Measurements from ENCODE around the gene ATRNL1. TPM values are rescaled to one million over a fixed set of nuclear protein-coding genes. Genes with fewer than 3 reads are reported as not detected.
"Not testable (repeated sequence)": the region's sequence is repeated elsewhere in the genome, so short reads cannot be mapped to it uniquely, and the experiment has no call there.

ATRNL1 gene
- total RNA-seq, 1 experiment from 2014 or later: not detected

DNA sequence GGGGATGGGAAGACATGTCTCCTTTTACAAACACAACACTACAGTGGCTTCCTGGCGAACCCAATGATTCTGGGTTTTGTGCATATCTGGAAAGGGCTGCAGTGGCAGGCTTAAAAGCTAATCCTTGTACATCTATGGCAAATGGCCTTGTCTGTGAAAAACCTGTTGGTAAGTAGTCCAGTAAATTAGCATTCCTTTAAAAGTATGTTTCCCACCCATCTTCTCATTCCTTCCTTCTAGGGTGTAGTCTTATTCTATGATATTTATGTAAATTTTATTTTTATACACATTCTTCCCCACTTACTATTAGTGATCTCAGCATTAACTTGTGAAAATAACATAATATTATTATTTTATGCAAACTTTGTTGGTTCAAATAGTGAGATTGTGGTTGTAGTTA, 206.9 kb downstream of the ATRNL1 start:
- H3K9me3 ChIP-seq (ENCODE audit: low read length): no peaks in the 10 kb centered on the region
- ATAC-seq (no peak), DNase-seq (no peak)
- no peaks in the 10 kb centered on the region for H3K9me2 ChIP-seq (replicated peaks; ENCODE audit: low read length)
- no peaks in the 10 kb centered on the region for H3K4me1 ChIP-seq (ENCODE audit: insufficient read depth, low read length)
- H3K79me2 ChIP-seq (ENCODE audit: low read length): no peaks in the 10 kb centered on the region
- no peak overlapping the region for H3K27ac ChIP-seq (ENCODE audit: low read length)
- no peaks in the 10 kb centered on the region for H4K20me1 ChIP-seq (ENCODE audit: low read length)
- no peaks in the 10 kb centered on the region for H3K27me3 ChIP-seq (ENCODE audit: low read length)
- no TSS peak for BruUV-seq (replicated peaks)
- H2AFZ ChIP-seq (ENCODE audit: low read length): no peak overlapping the region
- no peaks in the 10 kb centered on the region for H3F3A ChIP-seq (ENCODE audit: low read length, unreplicated experiment)
- H3K9ac ChIP-seq (ENCODE audit: low read length): no peak overlapping the region
- H3K36me3 ChIP-seq (ENCODE audit: low read depth, low read length): no peaks in the 10 kb centered on the region
- ChIA-PET CTCF (no interaction called here), POLR2A (ENCODE audit: unreplicated experiment) (no interaction called here)
- no peak overlapping the region for H3K4me2 ChIP-seq (ENCODE audit: low read length)
- no peak overlapping the region for H3K4me3 ChIP-seq (ENCODE audit: low read length)
- TF ChIP-seq EZH2 (IDR thresholded peaks at IDR 0.05; ENCODE audit: low read length, unreplicated experiment) (no peak), EZH2phosphoT487 (IDR thresholded peaks at IDR 0.05; ENCODE audit: borderline replicate concordance, low read length) (no peak)
- TF ChIP-seq, protein P1, sequence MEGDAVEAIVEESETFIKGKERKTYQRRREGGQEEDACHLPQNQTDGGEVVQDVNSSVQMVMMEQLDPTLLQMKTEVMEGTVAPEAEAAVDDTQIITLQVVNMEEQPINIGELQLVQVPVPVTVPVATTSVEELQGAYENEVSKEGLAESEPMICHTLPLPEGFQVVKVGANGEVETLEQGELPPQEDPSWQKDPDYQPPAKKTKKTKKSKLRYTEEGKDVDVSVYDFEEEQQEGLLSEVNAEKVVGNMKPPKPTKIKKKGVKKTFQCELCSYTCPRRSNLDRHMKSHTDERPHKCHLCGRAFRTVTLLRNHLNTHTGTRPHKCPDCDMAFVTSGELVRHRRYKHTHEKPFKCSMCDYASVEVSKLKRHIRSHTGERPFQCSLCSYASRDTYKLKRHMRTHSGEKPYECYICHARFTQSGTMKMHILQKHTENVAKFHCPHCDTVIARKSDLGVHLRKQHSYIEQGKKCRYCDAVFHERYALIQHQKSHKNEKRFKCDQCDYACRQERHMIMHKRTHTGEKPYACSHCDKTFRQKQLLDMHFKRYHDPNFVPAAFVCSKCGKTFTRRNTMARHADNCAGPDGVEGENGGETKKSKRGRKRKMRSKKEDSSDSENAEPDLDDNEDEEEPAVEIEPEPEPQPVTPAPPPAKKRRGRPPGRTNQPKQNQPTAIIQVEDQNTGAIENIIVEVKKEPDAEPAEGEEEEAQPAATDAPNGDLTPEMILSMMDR (conservative IDR thresholded peaks at IDR 0.05; ENCODE audit: low read depth, low read length): no peak
- intact Hi-C loops (cut with micrococcal nuclease): no loop called here

DNA sequence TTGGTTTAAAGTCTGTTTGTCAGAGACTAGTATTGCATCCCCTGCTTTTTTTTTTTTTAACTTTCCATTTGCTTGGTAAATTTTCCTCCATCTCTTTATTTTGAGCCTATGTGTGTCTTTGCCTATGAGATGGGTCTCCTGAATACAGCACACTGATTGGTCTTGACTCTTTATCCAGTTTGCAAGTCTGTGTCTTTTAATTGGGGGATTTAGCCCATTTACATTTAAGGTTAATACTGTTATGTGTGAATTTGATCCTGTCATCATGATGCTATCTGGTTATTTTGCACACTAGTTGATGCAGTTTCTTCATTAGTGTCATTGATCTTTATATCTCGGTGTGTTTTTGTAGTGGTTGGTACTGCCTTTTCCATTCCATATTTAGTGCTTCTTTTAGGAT, 226.5 kb downstream of the ATRNL1 start:
- H3K27ac ChIP-seq (ENCODE audit: low read length); H4K20me1 ChIP-seq (ENCODE audit: low read length); intact Hi-C loops (cut with micrococcal nuclease); H3K4me3 ChIP-seq (ENCODE audit: low read length); H3K36me3 ChIP-seq (ENCODE audit: low read depth, low read length); H3K9me2 ChIP-seq (replicated peaks; ENCODE audit: low read length); H2AFZ ChIP-seq (ENCODE audit: low read length); ATAC-seq; BruUV-seq (replicated peaks); H3K9ac ChIP-seq (ENCODE audit: low read length); H3K4me1 ChIP-seq (ENCODE audit: insufficient read depth, low read length); H3K27me3 ChIP-seq (ENCODE audit: low read length); DNase-seq; H3F3A ChIP-seq (ENCODE audit: low read length, unreplicated experiment); H3K9me3 ChIP-seq (ENCODE audit: low read length); H3K4me2 ChIP-seq (ENCODE audit: low read length); POLR2A ChIA-PET (ENCODE audit: unreplicated experiment); CTCF ChIA-PET; H3K79me2 ChIP-seq (ENCODE audit: low read length): not testable (repeated sequence)

DNA sequence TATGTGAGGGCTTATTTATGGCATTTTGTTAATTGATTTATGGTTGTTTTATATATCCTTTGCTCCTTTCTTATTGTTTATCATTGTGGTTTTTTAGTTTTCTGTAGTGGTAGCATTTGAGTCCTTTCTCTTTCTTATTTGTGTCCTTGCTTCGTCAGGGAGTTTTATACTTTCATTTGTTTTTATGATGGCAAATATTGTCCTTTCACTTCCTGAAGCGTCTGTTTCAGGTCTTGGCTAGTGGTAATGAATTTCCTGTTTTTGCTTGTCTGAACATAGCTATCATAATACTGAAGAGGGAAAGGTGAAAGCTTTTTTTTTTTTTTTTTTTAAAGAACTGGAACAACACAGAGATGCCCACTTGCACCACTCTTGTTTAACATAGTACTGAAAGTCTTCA, 228.2 kb downstream of the ATRNL1 start:
- Histone ChIP-seq H3K27ac (ENCODE audit: low read length) (no peak overlapping the region), H3K9me2 (replicated peaks; ENCODE audit: low read length) (no peaks in the 10 kb centered on the region), H3K79me2 (ENCODE audit: low read length) (no peaks in the 10 kb centered on the region), H3K9me3 (ENCODE audit: low read length) (no peaks in the 10 kb centered on the region), H4K20me1 (ENCODE audit: low read length) (no peaks in the 10 kb centered on the region), H3K36me3 (ENCODE audit: low read depth, low read length) (no peaks in the 10 kb centered on the region), H3K9ac (ENCODE audit: low read length) (no peak overlapping the region), H3K4me2 (ENCODE audit: low read length) (no peak overlapping the region), H2AFZ (ENCODE audit: low read length) (no peak overlapping the region), H3K4me1 (ENCODE audit: insufficient read depth, low read length) (no peaks in the 10 kb centered on the region), H3F3A (ENCODE audit: low read length, unreplicated experiment) (no peaks in the 10 kb centered on the region), H3K4me3 (ENCODE audit: low read length) (no peak overlapping the region), H3K27me3 (ENCODE audit: low read length) (no peaks in the 10 kb centered on the region)
- ChIA-PET CTCF (no interaction called here), POLR2A (ENCODE audit: unreplicated experiment) (no interaction called here)
- DNase-seq: no peak
- no peak for ATAC-seq
- no TSS peak for BruUV-seq (replicated peaks)
- intact Hi-C loops (cut with micrococcal nuclease): no loop called here
- TF ChIP-seq EZH2 (IDR thresholded peaks at IDR 0.05; ENCODE audit: low read length, unreplicated experiment): no peak
- no peak for TF ChIP-seq EZH2phosphoT487 (IDR thresholded peaks at IDR 0.05; ENCODE audit: borderline replicate concordance, low read length)
- TF ChIP-seq, protein P1 (conservative IDR thresholded peaks at IDR 0.05; ENCODE audit: low read depth, low read length): no peak
